ENCODE results near the gene E2F8.

DNA sequence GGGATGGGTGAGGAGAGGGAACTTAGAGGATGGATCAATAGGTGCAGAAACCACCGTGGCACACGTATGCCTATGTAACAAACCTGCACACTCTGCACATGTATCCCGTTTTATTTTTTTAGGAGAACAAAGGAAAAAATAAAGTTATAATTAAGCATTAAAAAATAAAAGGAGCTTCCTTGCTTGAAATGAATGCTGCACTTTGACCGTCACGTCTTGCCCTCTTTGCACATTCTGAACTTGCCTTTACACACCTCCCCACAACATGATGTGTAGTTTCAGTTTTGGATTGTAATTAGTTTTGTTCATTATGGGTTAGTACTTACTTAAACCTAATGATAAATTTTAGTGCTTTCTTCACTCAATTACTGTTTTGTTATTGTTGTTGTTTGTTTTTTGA is 35.9 kb downstream of the E2F8 start:
- TF ChIP-seq, protein P1, sequence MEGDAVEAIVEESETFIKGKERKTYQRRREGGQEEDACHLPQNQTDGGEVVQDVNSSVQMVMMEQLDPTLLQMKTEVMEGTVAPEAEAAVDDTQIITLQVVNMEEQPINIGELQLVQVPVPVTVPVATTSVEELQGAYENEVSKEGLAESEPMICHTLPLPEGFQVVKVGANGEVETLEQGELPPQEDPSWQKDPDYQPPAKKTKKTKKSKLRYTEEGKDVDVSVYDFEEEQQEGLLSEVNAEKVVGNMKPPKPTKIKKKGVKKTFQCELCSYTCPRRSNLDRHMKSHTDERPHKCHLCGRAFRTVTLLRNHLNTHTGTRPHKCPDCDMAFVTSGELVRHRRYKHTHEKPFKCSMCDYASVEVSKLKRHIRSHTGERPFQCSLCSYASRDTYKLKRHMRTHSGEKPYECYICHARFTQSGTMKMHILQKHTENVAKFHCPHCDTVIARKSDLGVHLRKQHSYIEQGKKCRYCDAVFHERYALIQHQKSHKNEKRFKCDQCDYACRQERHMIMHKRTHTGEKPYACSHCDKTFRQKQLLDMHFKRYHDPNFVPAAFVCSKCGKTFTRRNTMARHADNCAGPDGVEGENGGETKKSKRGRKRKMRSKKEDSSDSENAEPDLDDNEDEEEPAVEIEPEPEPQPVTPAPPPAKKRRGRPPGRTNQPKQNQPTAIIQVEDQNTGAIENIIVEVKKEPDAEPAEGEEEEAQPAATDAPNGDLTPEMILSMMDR (IDR thresholded peaks at IDR 0.05) = no peak
- no peak for TF ChIP-seq POLR2A (IDR thresholded peaks at IDR 0.05)

Measured in testis (tissue), 2 donors.